Fibroblast of lung (primary cell): ENCODE data around the gene ZNF467.

Experiments used
- CTCF ChIP-seq, 2 donors: IDR thresholded peaks in 1 of 2; conservative IDR thresholded peaks in 1 of 2; 1 replicate in 1 of 2; 2 replicates in 1 of 2; pipeline ENCODE4 v1.5.1; 2011 to 2012; ENCODE audit warnings: low read length in 2 of 2, control low read depth in 1 of 2, inconsistent platforms in 1 of 2, low read depth in 1 of 2, mild to moderate bottlenecking in 1 of 2
- EZH2 ChIP-seq: IDR thresholded peaks from 2 replicates; pipeline ENCODE4 v1.5.1; 2012; ENCODE audit warnings: low read length, control low read depth, mild to moderate bottlenecking; ENCODE audit errors: missing control alignments

- no peak for TF ChIP-seq CTCF (conservative IDR thresholded peaks at IDR 0.05 in 1 of 2, IDR thresholded peaks at IDR 0.05 in 1 of 2; ENCODE audit: low read depth in 1 of 2, low read length in 2 of 2)
- TF ChIP-seq EZH2, result no peak
Measured at GRCh38 chr7:149816794-149817193, 43.4 kb upstream of the ZNF467 start.
